NB4 (cell line): ENCODE measurements around the gene DKC1.

Experiments used
- CTCF ChIP-seq: IDR thresholded peaks from one replicate; pipeline ENCODE4 v1.5.1; 2012; ENCODE audit warnings: low read depth, low read length
- MAX ChIP-seq: IDR thresholded peaks from 2 replicates; pipeline ENCODE4 v1.6.1; 2011; ENCODE audit warnings: low read depth, low read length
- MYC ChIP-seq: IDR thresholded peaks from 2 replicates; pipeline ENCODE4 v1.6.1; 2011; ENCODE audit warnings: low read depth, low read length
- POLR2A ChIP-seq: IDR thresholded peaks from 2 replicates; pipeline ENCODE4 v1.6.1; 2011; ENCODE audit warnings: mild to moderate bottlenecking; ENCODE audit not compliant: insufficient read length; ENCODE audit errors: extremely low read depth

- TF ChIP-seq CTCF (no peak), POLR2A (no peak), MAX (no peak), MYC (no peak)
Measured at GRCh38 chrX:154720067-154720466, 42.6 kb upstream of the DKC1 start.
